Trophoblast cell (in vitro differentiated cells and primary cell): ENCODE results near the gene WDFY1. TPM values are rescaled to one million over a fixed set of nuclear protein-coding genes. Genes with fewer than 3 reads are reported as not detected.

Experiments
- DNase-seq, 2 donors: peaks; one replicate each; pipeline ENCODE4 v3.0.0-alpha.2; 2016
- H2AFZ ChIP-seq: 2 replicates; pipeline ENCODE4 v1.6.1; 2013; ENCODE audit warnings: low read length, moderate library complexity, mild to moderate bottlenecking; ENCODE audit not compliant: insufficient read depth, poor library complexity
- H2AK5ac ChIP-seq: 2 replicates; pipeline ENCODE4 v1.6.1; 2013; ENCODE audit warnings: mild to moderate bottlenecking, low read length
- H2BK120ac ChIP-seq: 2 replicates; pipeline ENCODE4 v1.6.1; 2013; ENCODE audit warnings: low read length, mild to moderate bottlenecking, moderate library complexity; ENCODE audit not compliant: insufficient read depth, poor library complexity
- H2BK12ac ChIP-seq: 2 replicates; pipeline ENCODE4 v1.6.1; 2013; ENCODE audit warnings: mild to moderate bottlenecking, low read length, moderate library complexity
- H2BK5ac ChIP-seq: 2 replicates; pipeline ENCODE4 v1.6.1; 2013; ENCODE audit warnings: low read length, low read depth, moderate library complexity, mild to moderate bottlenecking; ENCODE audit not compliant: poor library complexity
- H3K14ac ChIP-seq: 2 replicates; pipeline ENCODE4 v1.6.1; 2013; ENCODE audit warnings: mild to moderate bottlenecking, low read length
- H3K18ac ChIP-seq: 2 replicates; pipeline ENCODE4 v1.6.1; 2013; ENCODE audit warnings: mild to moderate bottlenecking, low read length
- H3K23ac ChIP-seq: 2 replicates; pipeline ENCODE4 v1.6.1; 2013; ENCODE audit warnings: low read length
- H3K27ac ChIP-seq: 2 replicates; pipeline ENCODE4 v1.5.1; 2013; ENCODE audit warnings: low read depth, mild to moderate bottlenecking, inconsistent platforms, low read length, moderate library complexity
- H3K27me3 ChIP-seq: 2 replicates; pipeline ENCODE4 v1.6.1; 2013; ENCODE audit warnings: inconsistent platforms, mild to moderate bottlenecking, low read length, moderate library complexity; ENCODE audit not compliant: insufficient read depth
- H3K36me3 ChIP-seq, 2 experiments: 1 replicate in 1 of 2; 2 replicates in 1 of 2; pipeline ENCODE4 v1.6.1; 2013; ENCODE audit warnings: low read length in 2 of 2, mild to moderate bottlenecking in 2 of 2, moderate library complexity in 1 of 2; ENCODE audit not compliant: insufficient read depth in 2 of 2, control insufficient read depth in 1 of 2
- H3K4ac ChIP-seq: 2 replicates; pipeline ENCODE4 v1.6.1; 2013; ENCODE audit warnings: low read depth, mild to moderate bottlenecking, low read length, moderate library complexity
- H3K4me1 ChIP-seq, 2 experiments: 1 replicate in 1 of 2; 2 replicates in 1 of 2; pipeline ENCODE4 v1.6.1; 2013; ENCODE audit warnings: low read length in 2 of 2, mild to moderate bottlenecking in 2 of 2, moderate library complexity in 1 of 2; ENCODE audit not compliant: insufficient read depth in 2 of 2, control insufficient read depth in 1 of 2
- H3K4me2 ChIP-seq: 2 replicates; pipeline ENCODE4 v1.6.1; 2013; ENCODE audit warnings: inconsistent platforms, mild to moderate bottlenecking, low read length, moderate library complexity
- H3K4me3 ChIP-seq: 2 replicates; pipeline ENCODE4 v1.5.1; 2013; ENCODE audit warnings: mild to moderate bottlenecking, low read depth, low read length, inconsistent platforms
- H3K79me1 ChIP-seq: one replicate; pipeline ENCODE4 v1.6.1; 2013; ENCODE audit warnings: low read length
- H3K79me2 ChIP-seq: 2 replicates; pipeline ENCODE4 v1.6.1; 2013; ENCODE audit warnings: low read length, mild to moderate bottlenecking; ENCODE audit not compliant: control insufficient read depth, insufficient read depth, poor library complexity
- H3K9ac ChIP-seq: 2 replicates; pipeline ENCODE4 v1.6.1; 2013; ENCODE audit warnings: mild to moderate bottlenecking, low read length
- H3K9me3 ChIP-seq: 2 replicates; pipeline ENCODE4 v1.6.1; 2013; ENCODE audit warnings: low read depth, mild to moderate bottlenecking, control low read depth, inconsistent platforms, low read length; ENCODE audit not compliant: insufficient read depth
- H4K12ac ChIP-seq: 2 replicates; pipeline ENCODE4 v1.6.1; 2013; ENCODE audit warnings: low read depth, mild to moderate bottlenecking, low read length, moderate library complexity
- H4K8ac ChIP-seq: 2 replicates; pipeline ENCODE4 v1.6.1; 2013; ENCODE audit warnings: low read depth, mild to moderate bottlenecking, low read length, moderate library complexity
- H4K91ac ChIP-seq: one replicate; pipeline ENCODE4 v1.6.1; 2013; ENCODE audit warnings: low read depth, mild to moderate bottlenecking, low read length, moderate library complexity
- WGBS: extraction: QIAGEN DNeasy Blood & Tissue Kit; methylation state at CpG from one replicate; pipeline ENCODE4 v1.1.7; 2013; ENCODE audit warnings: missing lambda C conversion rate; ENCODE audit not compliant: insufficient read length, insufficient coverage; ENCODE audit errors: extremely low coverage; 5-methylcytosine and 5-hydroxymethylcytosine counted together
- polyA plus RNA-seq: library from polyadenylated mRNA; stranded (reverse); fragments of 200-250 nt; gene quantifications from 2 replicates; pipeline ENCODE4 v1.2.3, GENCODE V29; 2013

The WDFY1 gene
- 27.3 and 28.3 TPM in 2 replicates for polyA plus RNA-seq

DNA sequence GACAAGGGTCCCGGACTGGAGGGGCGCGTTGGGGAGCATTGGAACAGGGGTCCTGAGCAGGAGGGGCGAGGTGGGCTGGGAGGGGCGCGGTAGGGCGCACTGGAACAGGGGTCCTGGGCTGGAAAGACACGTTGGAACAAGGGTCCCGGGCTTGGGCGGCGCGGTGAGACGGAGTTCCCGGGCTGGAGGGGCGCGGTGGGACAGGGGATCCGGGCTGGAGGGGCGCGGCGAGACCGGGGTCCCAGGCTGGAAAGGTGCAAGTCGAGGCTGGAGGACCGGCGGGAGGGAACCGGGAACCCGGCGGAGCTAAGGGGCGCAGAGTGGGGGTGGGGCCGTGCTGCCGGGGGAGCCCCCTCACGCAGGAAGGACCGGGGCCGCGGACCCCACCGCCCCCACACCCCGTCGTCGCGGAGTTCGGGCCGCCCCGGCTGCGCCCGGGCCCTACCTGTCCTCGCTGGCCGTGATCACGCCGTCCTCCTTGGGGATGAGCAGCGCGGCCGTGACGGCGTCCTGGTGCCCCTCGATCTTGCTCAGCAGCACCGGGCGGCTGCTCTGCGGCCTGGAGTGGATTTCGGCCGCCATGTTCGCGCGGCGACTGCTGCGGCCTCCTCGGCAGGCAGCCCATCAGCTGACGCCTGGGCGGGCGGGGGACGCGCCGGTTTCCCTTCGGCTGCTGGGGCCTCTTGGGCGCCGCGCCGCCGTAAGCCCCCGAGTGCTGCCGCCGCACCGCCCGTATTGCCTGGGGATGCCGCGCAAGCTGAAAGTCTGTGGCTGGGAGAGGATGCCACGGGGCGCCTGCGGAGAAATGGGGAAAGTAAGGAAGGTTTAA is at the start of gene WDFY1:
Gene WDFY1, minus strand, starts transcription at position 633 of the 829 bp plus-strand sequence. Its CDS starts 51 bp downstream, at position 582.
- Histone ChIP-seq H3K9ac (peak within 1 kb of the TSS; percentile 94), H3K9me3 (no peaks in the 10 kb centered on the region), H2AFZ (peak within 1 kb of the TSS; percentile 84), H3K4me3 (peak within 1 kb of the TSS; percentile 98), H3K36me3 (no peaks in the 10 kb centered on the region), H3K4ac (peak within 1 kb of the TSS; percentile 83), H2BK5ac (peak within 1 kb of the TSS; percentile 97), H2BK120ac (peak within 1 kb of the TSS; percentile 97), H4K91ac (peak within 1 kb of the TSS; percentile 97), H4K8ac (peak within 1 kb of the TSS; percentile 99), H3K79me2 (peaks cover 16% of the 10 kb centered on the region), H2AK5ac (peak within 1 kb of the TSS; percentile 49), H3K4me2 (peak within 1 kb of the TSS; percentile 92), H2BK12ac (peak within 1 kb of the TSS; percentile 15), H3K4me1 (no peaks in the 10 kb centered on the region), H4K12ac (peak within 1 kb of the TSS; percentile 96), H3K79me1 (peaks cover 10% of the 10 kb centered on the region), H3K27ac (peak within 1 kb of the TSS; percentile 46), H3K14ac (peak within 1 kb of the TSS; percentile 100), H3K18ac (peak within 1 kb of the TSS; percentile 100), H3K27me3 (no peaks in the 10 kb centered on the region), H3K23ac (no peak within 1 kb of the TSS)
- peak; percentile 83 to 86 for DNase-seq
- WGBS = no CpG with 5 or more reads among the region's 87 CpGs

- no peaks in the 10 kb centered on the region for H3K9me3 ChIP-seq
These were observed 49.5 kb upstream of the WDFY1 start for GRCh38 chr2:223994562-223995162.

DNA sequence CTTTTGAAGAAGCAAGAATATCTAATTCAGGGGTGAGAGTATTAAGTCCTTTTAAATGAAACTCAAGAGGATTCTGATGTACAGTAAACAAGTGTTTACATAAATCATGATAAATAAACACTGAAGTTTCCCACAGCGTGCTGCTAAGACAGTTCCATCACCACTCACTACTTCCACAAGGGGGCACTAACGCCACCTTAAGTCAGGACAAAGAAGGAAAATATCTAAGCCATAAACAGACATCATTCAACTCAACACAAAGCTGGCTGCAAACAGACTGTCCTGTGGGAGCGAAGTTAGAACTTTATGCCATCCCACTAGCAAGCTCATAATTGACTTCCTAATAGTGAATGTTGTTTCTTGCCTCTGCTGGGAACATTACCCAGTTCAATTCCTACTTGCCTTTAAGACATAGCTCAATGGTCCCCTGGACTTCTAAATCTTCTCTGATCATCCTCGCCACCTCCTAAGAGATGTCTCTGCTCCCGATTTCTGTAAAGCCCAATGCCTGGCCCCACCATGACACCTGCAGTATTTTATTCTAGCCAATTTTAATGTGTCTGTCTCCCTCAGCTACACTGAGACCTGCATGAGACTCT is 48.6 kb upstream of the WDFY1 start:
- Histone ChIP-seq H3K14ac (no peak overlapping the region), H3K27me3 (no peaks in the 10 kb centered on the region), H3K4me2 (no peak overlapping the region), H2BK120ac (no peak overlapping the region), H2AK5ac (no peak overlapping the region), H3K4ac (no peak overlapping the region), H2AFZ (no peak overlapping the region), H3K36me3 (peaks cover 5 to 14% of the 10 kb centered on the region in 2 experiments), H3K23ac (no peak overlapping the region), H3K79me1 (no peaks in the 10 kb centered on the region), H3K9me3 (no peaks in the 10 kb centered on the region), H2BK12ac (peak overlapping the region; percentile 14), H3K79me2 (no peaks in the 10 kb centered on the region), H3K4me1 (peaks cover 0 to 6% of the 10 kb centered on the region in 2 experiments), H3K4me3 (no peak overlapping the region), H3K9ac (no peak overlapping the region), H4K12ac (no peak overlapping the region), H4K8ac (no peak overlapping the region), H2BK5ac (no peak overlapping the region), H4K91ac (no peak overlapping the region), H3K27ac (no peak overlapping the region), H3K18ac (no peak overlapping the region)
- WGBS = no CpG with 5 or more reads among the region's 5 CpGs
- DNase-seq = peak; percentile 63 to 92

More at GRCh38 chr2:223994562-223995162, 49.5 kb upstream of the WDFY1 start:
- H2BK12ac ChIP-seq = no peak overlapping the region
- H4K12ac ChIP-seq = no peak overlapping the region
- H3K27me3 ChIP-seq = no peaks in the 10 kb centered on the region
- no peak overlapping the region for H3K18ac ChIP-seq
- H2BK120ac ChIP-seq = no peak overlapping the region
- no peak overlapping the region for H3K9ac ChIP-seq
- H2BK5ac ChIP-seq = no peak overlapping the region
- no peak overlapping the region for H3K4me3 ChIP-seq
- no peak overlapping the region for H3K4ac ChIP-seq
- H3K4me2 ChIP-seq = no peak overlapping the region
- H3K23ac ChIP-seq = no peak overlapping the region
- no peak for DNase-seq
- no peaks in the 10 kb centered on the region for H3K79me2 ChIP-seq
- H2AFZ ChIP-seq = no peak overlapping the region
- H3K14ac ChIP-seq = no peak overlapping the region
- H3K79me1 ChIP-seq = no peaks in the 10 kb centered on the region
- H3K27ac ChIP-seq = no peak overlapping the region
- peaks cover 7 to 16% of the 10 kb centered on the region in 2 experiments for H3K36me3 ChIP-seq
- H4K8ac ChIP-seq = no peak overlapping the region
- H4K91ac ChIP-seq = peak overlapping the region; percentile 4
- H3K4me1 ChIP-seq = peaks cover 0 to 6% of the 10 kb centered on the region in 2 experiments
- H2AK5ac ChIP-seq = no peak overlapping the region
- no CpG with 5 or more reads among the region's 4 CpGs for WGBS

GRCh38 chr2:223991611-223992010 is 46.5 kb upstream of the WDFY1 start:
- Histone ChIP-seq H4K91ac (no peak overlapping the region), H2BK12ac (no peak overlapping the region), H3K27ac (no peak overlapping the region), H2BK5ac (no peak overlapping the region), H3K4me2 (no peak overlapping the region), H4K8ac (no peak overlapping the region), H3K9ac (no peak overlapping the region), H2AK5ac (no peak overlapping the region), H2BK120ac (no peak overlapping the region), H3K4me1 (peaks cover 0 to 6% of the 10 kb centered on the region in 2 experiments), H3K4ac (no peak overlapping the region), H3K4me3 (no peak overlapping the region), H3K79me2 (no peaks in the 10 kb centered on the region), H4K12ac (no peak overlapping the region), H3K36me3 (peaks cover 5 to 9% of the 10 kb centered on the region in 2 experiments), H3K23ac (no peak overlapping the region), H3K9me3 (no peaks in the 10 kb centered on the region), H3K79me1 (no peaks in the 10 kb centered on the region), H3K27me3 (no peaks in the 10 kb centered on the region), H3K18ac (no peak overlapping the region), H3K14ac (no peak overlapping the region), H2AFZ (no peak overlapping the region)
- WGBS = no CpG with 5 or more reads among the region's 12 CpGs
- DNase-seq = no peak
